ENCODE results near the gene STAC3.

DNA sequence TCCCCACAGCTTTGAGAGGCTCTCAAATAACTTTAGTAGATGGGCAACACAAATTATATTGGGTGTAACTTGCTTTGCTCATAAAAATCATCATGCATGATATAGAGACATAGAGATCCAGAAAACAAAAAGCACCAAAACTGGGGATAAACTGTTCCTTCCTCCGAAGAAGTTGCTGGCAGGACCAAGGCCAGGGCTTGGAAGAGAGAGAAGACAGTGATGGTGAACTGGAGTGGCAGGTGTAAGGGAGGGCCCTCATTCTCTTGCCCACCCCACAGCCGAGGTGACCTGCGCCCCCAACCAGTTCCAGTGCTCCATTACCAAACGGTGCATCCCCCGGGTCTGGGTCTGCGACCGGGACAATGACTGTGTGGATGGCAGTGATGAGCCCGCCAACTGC is 49.8 kb downstream of the STAC3 start:
- TF ChIP-seq CTCF (conservative IDR thresholded peaks at IDR 0.05; ENCODE audit: low read depth in 2 of 2) (no peak), POLR2AphosphoS5 (IDR thresholded peaks at IDR 0.05; ENCODE audit: low read depth) (no peak), EZH2phosphoT487 (IDR thresholded peaks at IDR 0.05; ENCODE audit: unreplicated experiment) (no peak), EZH2 (IDR thresholded peaks at IDR 0.05; ENCODE audit: low read depth, unreplicated experiment) (no peak), JUNB (IDR thresholded peaks at IDR 0.05; ENCODE audit: unreplicated experiment) (no peak), CREB1 (CRISPR knock-in tag; IDR thresholded peaks at IDR 0.05; ENCODE audit: low read depth) (no peak), ZNF114 (CRISPR knock-in tag; IDR thresholded peaks at IDR 0.05) (no peak)
- TF ChIP-seq, protein P1, sequence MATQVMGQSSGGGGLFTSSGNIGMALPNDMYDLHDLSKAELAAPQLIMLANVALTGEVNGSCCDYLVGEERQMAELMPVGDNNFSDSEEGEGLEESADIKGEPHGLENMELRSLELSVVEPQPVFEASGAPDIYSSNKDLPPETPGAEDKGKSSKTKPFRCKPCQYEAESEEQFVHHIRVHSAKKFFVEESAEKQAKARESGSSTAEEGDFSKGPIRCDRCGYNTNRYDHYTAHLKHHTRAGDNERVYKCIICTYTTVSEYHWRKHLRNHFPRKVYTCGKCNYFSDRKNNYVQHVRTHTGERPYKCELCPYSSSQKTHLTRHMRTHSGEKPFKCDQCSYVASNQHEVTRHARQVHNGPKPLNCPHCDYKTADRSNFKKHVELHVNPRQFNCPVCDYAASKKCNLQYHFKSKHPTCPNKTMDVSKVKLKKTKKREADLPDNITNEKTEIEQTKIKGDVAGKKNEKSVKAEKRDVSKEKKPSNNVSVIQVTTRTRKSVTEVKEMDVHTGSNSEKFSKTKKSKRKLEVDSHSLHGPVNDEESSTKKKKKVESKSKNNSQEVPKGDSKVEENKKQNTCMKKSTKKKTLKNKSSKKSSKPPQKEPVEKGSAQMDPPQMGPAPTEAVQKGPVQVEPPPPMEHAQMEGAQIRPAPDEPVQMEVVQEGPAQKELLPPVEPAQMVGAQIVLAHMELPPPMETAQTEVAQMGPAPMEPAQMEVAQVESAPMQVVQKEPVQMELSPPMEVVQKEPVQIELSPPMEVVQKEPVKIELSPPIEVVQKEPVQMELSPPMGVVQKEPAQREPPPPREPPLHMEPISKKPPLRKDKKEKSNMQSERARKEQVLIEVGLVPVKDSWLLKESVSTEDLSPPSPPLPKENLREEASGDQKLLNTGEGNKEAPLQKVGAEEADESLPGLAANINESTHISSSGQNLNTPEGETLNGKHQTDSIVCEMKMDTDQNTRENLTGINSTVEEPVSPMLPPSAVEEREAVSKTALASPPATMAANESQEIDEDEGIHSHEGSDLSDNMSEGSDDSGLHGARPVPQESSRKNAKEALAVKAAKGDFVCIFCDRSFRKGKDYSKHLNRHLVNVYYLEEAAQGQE (IDR thresholded peaks at IDR 0.05; ENCODE audit: unreplicated experiment) = no peak

Data from GM23338 (cell line).